GM18505 (cell line): ENCODE measurements around the gene TAF1L.
"Not testable (repeated sequence)": the region's sequence is repeated elsewhere in the genome, so short reads cannot be mapped to it uniquely, and the experiment has no call there.

Source experiments
- ATAC-seq: cut with Tn5 transposase; IDR thresholded peaks from one replicate; pipeline ENCODE4 v1.9.1; 2021; ENCODE audit not compliant: unreplicated experiment
- POLR2A ChIP-seq: IDR thresholded peaks from 4 replicates; pipeline ENCODE4 v1.6.1; 2011; ENCODE audit warnings: borderline replicate concordance; ENCODE audit not compliant: insufficient read depth, insufficient read length; ENCODE audit errors: extremely low read depth

The TAF1L gene

GRCh38 chr9:32635362-32635761 is at the start of gene TAF1L:
Gene TAF1L (minus strand): TSS chr9:32635669. CDS start chr9:32635579, 90 bp downstream.
- no peak for ATAC-seq
- TF ChIP-seq POLR2A, result no peak

GRCh38 chr9:32681751-32682150 is 46.3 kb upstream of the TAF1L start:
- TF ChIP-seq POLR2A, result no peak
- no peak for ATAC-seq

GRCh38 chr9:32677931-32678330 is 42.5 kb upstream of the TAF1L start:
- no peak for TF ChIP-seq POLR2A
- no peak for ATAC-seq

- no peak for ATAC-seq
- TF ChIP-seq POLR2A, result no peak
Measured at GRCh38 chr9:32672469-32672868, 37.0 kb upstream of the TAF1L start.

- ATAC-seq, result no peak
- no peak for TF ChIP-seq POLR2A
Measured at GRCh38 chr9:32671333-32671732, 35.9 kb upstream of the TAF1L start.

- no peak for ATAC-seq
- TF ChIP-seq POLR2A, result no peak
Measured at GRCh38 chr9:32665101-32665500, 29.6 kb upstream of the TAF1L start.

GRCh38 chr9:32663741-32664140 is 28.3 kb upstream of the TAF1L start:
- no peak for TF ChIP-seq POLR2A
- no peak for ATAC-seq

GRCh38 chr9:32647671-32648070 is 12.2 kb upstream of the TAF1L start:
- no peak for ATAC-seq
- no peak for TF ChIP-seq POLR2A

GRCh38 chr9:32644698-32645097 is 9.2 kb upstream of the TAF1L start:
- ATAC-seq, result no peak
- no peak for TF ChIP-seq POLR2A

GRCh38 chr9:32633151-32633550 is 2.3 kb downstream of the TAF1L start:
- ATAC-seq, result not testable (repeated sequence)

- ATAC-seq, result no peak
- TF ChIP-seq POLR2A, result no peak
Measured at GRCh38 chr9:32631991-32632390, 3.5 kb downstream of the TAF1L start.

GRCh38 chr9:32627394-32627954 is 8.0 kb downstream of the TAF1L start:
- TF ChIP-seq POLR2A, result no peak
- ATAC-seq, result no peak

GRCh38 chr9:32625320-32625719 is 10.1 kb downstream of the TAF1L start:
- no peak for ATAC-seq
- no peak for TF ChIP-seq POLR2A

GRCh38 chr9:32622948-32623347 is 12.5 kb downstream of the TAF1L start:
- no peak for ATAC-seq
- TF ChIP-seq POLR2A, result no peak

GRCh38 chr9:32618261-32618660 is 17.2 kb downstream of the TAF1L start:
- no peak for ATAC-seq
- TF ChIP-seq POLR2A, result no peak
